ENCODE data around the gene PDE8A.

DNA sequence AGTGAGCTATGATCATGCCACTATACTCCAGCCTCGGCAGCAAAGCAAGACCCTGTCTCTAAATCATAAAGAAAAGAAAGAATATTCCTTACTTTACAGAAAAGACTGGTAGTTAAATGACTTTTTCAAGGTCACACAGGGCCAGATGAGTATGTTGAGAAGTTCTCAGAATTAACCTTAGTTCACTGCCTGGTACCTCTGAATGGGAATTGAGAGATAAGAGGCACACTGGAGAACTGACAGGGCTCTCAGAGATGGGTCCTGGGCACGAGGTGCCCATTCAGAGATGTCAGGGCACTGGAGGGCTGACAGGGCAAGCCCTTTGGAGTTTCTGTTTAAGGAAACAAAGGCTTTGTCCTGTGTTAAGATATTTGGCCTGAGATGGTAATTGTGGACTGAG lies 157.7 kb downstream of the PDE8A start:
- TF ChIP-seq POLR2A (IDR thresholded peaks at IDR 0.05; ENCODE audit: low read length) (no peak), GATA1 (IDR thresholded peaks at IDR 0.05; ENCODE audit: low read depth, low read length) (no peak)
